Inflammatory macrophage (primary cell): Measurements from ENCODE around the gene COQ10A.

ENCODE experiments used
- DNase-seq, 2 donors: peaks; one replicate each; pipeline ENCODE4 v3.0.0-alpha.2; 2020 to 2022
- total RNA-seq, 18 experiments: gene quantifications; one replicate each; lab custom pipeline; 2026; ENCODE audit warnings: mixed read lengths in 6 of 18, inconsistent platforms in 2 of 18; lab: John Stamatoyannopoulos, UW

COQ10A gene
- total RNA-seq: 0.81 to 4.5 (median 2.6) reads per million in 18 experiments

- DNase-seq: peak; percentile 68 to 74
These were observed at the start of gene COQ10A for GRCh38 chr12:56266693-56267442. COQ10A (plus strand) TSS chr12:56266942; CDS start chr12:56267119, 177 bp downstream.

- no peak for DNase-seq
These were observed 46.9 kb upstream of the COQ10A start for GRCh38 chr12:56219840-56220239.

- peak; percentile 75 to 86 for DNase-seq
These were observed 46.0 kb upstream of the COQ10A start for GRCh38 chr12:56220611-56221231.

- DNase-seq: no peak
These were observed 45.4 kb upstream of the COQ10A start for GRCh38 chr12:56221232-56221756.

- peak; percentile 97 for DNase-seq
These were observed 44.8 kb upstream of the COQ10A start, which contains the start of gene RNF41 for GRCh38 chr12:56221757-56222530. RNF41 (minus strand) TSS chr12:56221922; CDS start chr12:56214047, 7,875 bp downstream.

- peak; percentile 24 to 61 for DNase-seq
These were observed 44.2 kb upstream of the COQ10A start for GRCh38 chr12:56222531-56222895.

- no peak for DNase-seq
These were observed 43.1 kb upstream of the COQ10A start for GRCh38 chr12:56223571-56224101.

GRCh38 chr12:56224102-56224701 is 42.5 kb upstream of the COQ10A start, which contains the start of gene NABP2:
NABP2 (plus strand) TSS chr12:56224342; CDS start chr12:56224857, 515 bp downstream.
- peak; percentile 97 for DNase-seq

GRCh38 chr12:56224954-56225353 is 41.8 kb upstream of the COQ10A start:
- DNase-seq: no peak

GRCh38 chr12:56229082-56229481 is 37.7 kb upstream of the COQ10A start:
- no peak for DNase-seq

GRCh38 chr12:56229916-56230431 is 36.8 kb upstream of the COQ10A start, which contains the start of gene SLC39A5:
SLC39A5 (plus strand) TSS chr12:56230051; CDS start chr12:56231275, 1,224 bp downstream.
- DNase-seq: no peak

- DNase-seq: no peak
These were observed 36.1 kb upstream of the COQ10A start for GRCh38 chr12:56230432-56231183.

GRCh38 chr12:56231184-56231582 is 35.6 kb upstream of the COQ10A start:
- DNase-seq: no peak

- DNase-seq: no peak
These were observed 31.9 kb upstream of the COQ10A start for GRCh38 chr12:56234746-56235436.

- DNase-seq: no peak
These were observed 30.7 kb upstream of the COQ10A start for GRCh38 chr12:56236091-56236490.

- no peak for DNase-seq
These were observed 29.8 kb upstream of the COQ10A start for GRCh38 chr12:56236985-56237384.

- DNase-seq: no peak
These were observed 29.2 kb upstream of the COQ10A start for GRCh38 chr12:56237552-56237951.

GRCh38 chr12:56241424-56242303 is 25.1 kb upstream of the COQ10A start:
- DNase-seq: no peak

GRCh38 chr12:56242986-56243385 is 23.8 kb upstream of the COQ10A start:
- no peak for DNase-seq
